IPS-15b (cell line): ENCODE results near the gene CDK5R2.

Source experiments
- H3K27me3 ChIP-seq: one replicate; pipeline ENCODE4 v1.6.1; 2013; ENCODE audit warnings: low read length; ENCODE audit not compliant: control insufficient read depth, insufficient read depth
- H3K36me3 ChIP-seq: one replicate; pipeline ENCODE4 v1.6.1; 2013; ENCODE audit warnings: low read length; ENCODE audit not compliant: control insufficient read depth, insufficient read depth
- H3K4me1 ChIP-seq: one replicate; pipeline ENCODE4 v1.6.1; 2013; ENCODE audit warnings: mild to moderate bottlenecking, low read length; ENCODE audit not compliant: control insufficient read depth, insufficient read depth
- H3K4me3 ChIP-seq: one replicate; pipeline ENCODE4 v1.5.1; 2013; ENCODE audit warnings: low read depth, low read length
- H3K9ac ChIP-seq: one replicate; pipeline ENCODE4 v1.6.1; 2013; ENCODE audit warnings: low read depth, mild to moderate bottlenecking, low read length
- H3K9me3 ChIP-seq: one replicate; pipeline ENCODE4 v1.6.1; 2013; ENCODE audit warnings: mild to moderate bottlenecking, low read length; ENCODE audit not compliant: control insufficient read depth, insufficient read depth

The CDK5R2 gene

DNA sequence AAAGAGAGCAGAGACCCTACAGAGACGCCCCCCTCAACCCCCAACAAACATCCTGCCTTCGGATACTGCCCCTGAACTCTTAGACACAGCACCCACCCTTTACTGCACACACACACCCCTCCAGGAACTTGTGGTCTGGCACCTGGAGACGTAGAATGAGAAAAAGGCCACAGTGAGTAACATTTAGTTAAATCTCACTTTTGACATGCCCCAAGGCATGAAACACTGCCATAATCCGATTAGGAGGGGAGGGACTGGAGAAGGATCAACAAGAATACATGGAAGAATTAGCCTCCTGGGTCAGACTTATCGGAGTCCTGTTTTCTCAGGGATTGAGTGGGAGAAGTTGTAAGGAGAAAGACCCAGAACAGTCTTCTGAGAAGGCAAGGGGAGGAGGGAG, 4.1 kb downstream of the CDK5R2 start:
- Histone ChIP-seq H3K4me3 (peak overlapping the region; percentile 40), H3K4me1 (peaks cover 14% of the 10 kb centered on the region), H3K9me3 (no peaks in the 10 kb centered on the region), H3K9ac (no peak overlapping the region), H3K27me3 (peaks cover 55% of the 10 kb centered on the region), H3K36me3 (no peaks in the 10 kb centered on the region)

DNA sequence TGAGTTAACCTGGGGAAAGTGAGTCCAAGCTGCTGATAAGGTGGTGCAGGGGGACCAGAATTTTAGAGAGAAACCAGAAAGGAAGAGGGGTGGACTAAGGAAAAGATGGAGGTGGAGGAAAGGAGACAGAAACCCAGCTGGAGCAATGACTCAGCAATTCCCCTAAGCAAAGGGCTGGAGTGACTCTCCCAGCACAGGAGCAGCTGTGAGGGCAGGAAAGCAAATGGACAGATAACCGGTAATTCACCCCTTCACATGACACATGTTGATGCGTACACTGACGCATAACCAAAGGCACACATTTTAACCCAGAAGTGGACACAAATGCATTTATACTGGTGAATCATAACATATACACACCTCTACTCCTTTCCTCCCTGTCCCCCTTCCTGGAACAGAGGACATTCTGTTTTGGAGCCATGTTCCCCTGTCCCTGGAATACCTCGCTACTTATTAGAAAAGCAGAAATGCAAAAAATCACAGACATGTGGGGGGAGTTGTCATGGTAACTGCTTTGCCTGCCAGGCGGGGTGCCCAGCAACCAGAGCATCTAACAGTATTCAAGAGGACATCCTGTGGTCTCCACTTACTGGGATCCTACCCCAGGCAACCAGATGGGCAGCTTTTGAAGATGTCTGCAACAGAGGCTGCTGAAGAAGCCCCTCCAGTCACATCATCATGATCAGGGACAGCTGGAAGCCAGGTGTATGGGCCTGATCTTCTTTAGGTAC, 4.7 kb downstream of the CDK5R2 start:
- peaks cover 49% of the 10 kb centered on the region for H3K27me3 ChIP-seq
- H3K36me3 ChIP-seq, result no peaks in the 10 kb centered on the region
- peaks cover 14% of the 10 kb centered on the region for H3K4me1 ChIP-seq
- H3K4me3 ChIP-seq, result no peak overlapping the region
- no peaks in the 10 kb centered on the region for H3K9me3 ChIP-seq
- H3K9ac ChIP-seq, result no peak overlapping the region

DNA sequence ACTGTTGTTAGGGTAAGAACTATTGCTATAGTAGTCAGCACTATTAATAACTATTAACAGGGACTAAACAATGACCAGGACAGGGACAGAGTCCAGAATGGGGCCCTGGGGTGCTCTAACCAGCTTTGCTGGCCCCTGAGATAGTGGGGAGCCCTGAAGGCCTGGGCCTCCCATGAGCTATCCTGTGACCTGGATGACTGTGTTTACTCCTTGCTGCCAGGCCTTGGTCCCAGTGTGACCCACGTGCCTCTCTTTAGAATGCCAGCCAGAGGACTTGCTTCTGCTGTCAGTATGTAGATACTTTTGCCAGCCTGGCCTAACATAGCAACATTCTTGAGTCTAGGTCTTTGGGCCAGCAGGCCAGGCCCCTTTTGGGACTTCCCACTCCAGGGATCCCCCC, 11.4 kb downstream of the CDK5R2 start:
- Histone ChIP-seq H3K27me3 (peaks cover 47% of the 10 kb centered on the region), H3K9me3 (no peaks in the 10 kb centered on the region), H3K4me3 (no peak overlapping the region), H3K4me1 (no peaks in the 10 kb centered on the region), H3K36me3 (no peaks in the 10 kb centered on the region), H3K9ac (no peak overlapping the region)

DNA sequence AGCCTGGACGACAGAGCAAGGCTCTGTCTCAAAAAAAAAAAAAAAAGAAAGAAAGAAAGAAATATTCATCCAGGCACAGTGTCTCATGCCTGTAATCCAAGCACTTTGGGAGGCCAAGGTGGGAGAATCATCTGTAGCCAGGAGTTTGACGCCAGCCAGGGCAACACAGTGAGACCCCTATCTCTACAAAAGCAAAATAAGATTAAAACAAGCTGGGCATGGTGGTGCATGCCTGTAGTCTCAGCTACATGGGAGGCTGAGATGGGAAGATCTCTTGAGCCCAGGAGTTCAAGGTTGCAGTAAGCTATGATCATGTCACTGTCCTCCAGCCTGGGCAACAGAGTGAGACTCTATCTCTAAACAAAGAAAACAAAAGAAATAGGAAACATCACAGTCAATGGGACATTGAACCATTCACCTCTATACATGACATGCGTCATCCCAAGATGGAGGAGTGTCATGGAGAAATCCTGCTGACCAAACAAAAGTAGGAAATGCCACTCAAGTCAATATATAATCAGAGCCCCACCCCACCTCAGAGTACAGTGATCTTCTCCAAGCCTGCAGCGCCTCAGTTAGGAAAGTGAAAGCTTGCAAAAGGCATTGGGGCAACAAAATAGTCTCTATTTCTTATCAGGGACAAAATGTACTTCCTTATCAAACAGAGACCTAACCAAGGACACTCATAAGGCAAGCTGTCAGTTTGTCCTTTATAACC, 15.8 kb downstream of the CDK5R2 start:
- no peaks in the 10 kb centered on the region for H3K36me3 ChIP-seq

DNA sequence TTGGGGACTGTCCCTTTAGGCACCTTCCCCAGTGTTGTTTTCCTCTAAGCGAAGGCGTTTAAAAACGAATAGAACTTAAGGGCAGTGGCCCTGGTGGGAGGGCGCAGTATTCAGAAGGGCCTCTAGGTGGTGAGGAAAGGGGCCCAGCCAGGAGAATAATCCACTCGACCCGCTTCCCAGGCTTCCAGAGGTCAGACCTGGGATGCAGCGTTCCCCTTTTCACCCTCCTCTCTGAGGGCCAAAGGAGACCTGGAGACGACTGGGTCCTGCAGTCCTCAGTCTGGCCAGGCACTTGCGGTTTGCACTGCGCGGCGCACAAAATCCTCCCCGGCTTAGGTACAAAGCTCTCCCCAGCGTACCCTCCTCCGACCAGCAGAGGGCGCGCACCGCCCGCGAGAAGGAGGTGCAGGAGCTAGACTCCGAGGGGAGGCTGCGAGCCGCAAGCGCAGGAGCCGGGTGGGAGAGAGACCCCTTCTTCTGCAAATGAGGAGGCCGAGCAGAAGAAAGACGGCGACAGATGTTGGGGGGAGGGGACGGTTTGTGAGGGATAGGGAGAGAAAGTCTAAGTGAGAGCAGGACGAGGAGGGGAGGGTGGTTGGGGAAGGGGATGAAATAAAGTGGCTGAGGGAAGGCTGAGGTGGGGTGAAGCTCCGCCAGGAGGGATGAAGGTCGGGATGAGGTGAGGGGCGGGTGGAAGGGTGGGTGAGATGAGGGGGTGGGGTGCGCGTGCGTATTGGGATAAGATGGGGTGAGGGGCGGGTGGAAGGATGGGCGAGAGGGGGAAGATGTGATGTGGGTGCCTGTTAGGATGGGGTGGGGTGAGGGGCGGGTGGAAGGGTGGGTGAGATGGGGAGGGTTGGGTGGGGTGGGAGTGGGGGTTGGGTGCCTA, 20.6 kb downstream of the CDK5R2 start:
- Histone ChIP-seq H3K9ac (no peak overlapping the region), H3K4me3 (peak overlapping the region; percentile 42), H3K36me3 (no peaks in the 10 kb centered on the region), H3K27me3 (peaks cover 91% of the 10 kb centered on the region), H3K9me3 (no peaks in the 10 kb centered on the region), H3K4me1 (peaks cover 3% of the 10 kb centered on the region)

More for the DNA sequence above, 15.8 kb downstream of the CDK5R2 start:
- H3K4me1 ChIP-seq, result no peaks in the 10 kb centered on the region
- H3K9ac ChIP-seq, result no peak overlapping the region
- H3K4me3 ChIP-seq, result no peak overlapping the region
- no peaks in the 10 kb centered on the region for H3K9me3 ChIP-seq
- peaks cover 78% of the 10 kb centered on the region for H3K27me3 ChIP-seq

DNA sequence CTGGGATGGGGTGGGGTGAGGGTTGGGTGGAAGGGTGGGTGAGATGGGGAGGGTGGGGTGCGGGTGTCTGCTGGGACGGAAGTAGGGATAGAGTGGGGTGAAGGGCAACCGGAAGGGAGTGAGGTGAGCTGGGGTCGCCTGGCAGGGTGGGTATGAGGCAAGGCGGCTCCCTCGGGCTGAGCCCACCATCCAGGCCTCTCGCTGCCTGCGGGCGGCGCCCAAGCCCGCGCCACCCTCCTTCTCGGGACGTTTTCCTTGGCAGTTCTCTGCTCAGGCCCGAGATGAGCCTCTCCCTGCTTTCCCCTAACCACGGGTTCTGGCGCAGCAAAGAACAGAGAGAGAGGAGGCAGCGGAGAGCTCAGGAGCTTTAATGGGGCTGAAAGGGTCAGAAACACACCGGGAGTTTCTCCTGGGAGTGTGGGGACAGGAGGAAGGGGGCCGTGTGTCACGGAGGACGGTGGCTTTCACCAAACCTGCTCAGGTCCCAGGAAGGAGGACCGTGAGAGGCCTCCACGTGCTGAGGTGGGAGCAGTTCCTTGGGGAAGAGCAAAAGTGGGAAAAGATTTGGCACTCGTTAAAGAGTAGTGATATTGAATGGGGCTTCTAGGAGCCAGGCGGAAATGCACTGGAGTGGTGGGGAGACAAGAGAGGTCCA, 21.4 kb downstream of the CDK5R2 start:
- Histone ChIP-seq H3K4me3 (peak overlapping the region; percentile 48), H3K27me3 (peaks cover 89% of the 10 kb centered on the region), H3K9ac (no peak overlapping the region), H3K9me3 (no peaks in the 10 kb centered on the region), H3K36me3 (no peaks in the 10 kb centered on the region), H3K4me1 (peaks cover 3% of the 10 kb centered on the region)

DNA sequence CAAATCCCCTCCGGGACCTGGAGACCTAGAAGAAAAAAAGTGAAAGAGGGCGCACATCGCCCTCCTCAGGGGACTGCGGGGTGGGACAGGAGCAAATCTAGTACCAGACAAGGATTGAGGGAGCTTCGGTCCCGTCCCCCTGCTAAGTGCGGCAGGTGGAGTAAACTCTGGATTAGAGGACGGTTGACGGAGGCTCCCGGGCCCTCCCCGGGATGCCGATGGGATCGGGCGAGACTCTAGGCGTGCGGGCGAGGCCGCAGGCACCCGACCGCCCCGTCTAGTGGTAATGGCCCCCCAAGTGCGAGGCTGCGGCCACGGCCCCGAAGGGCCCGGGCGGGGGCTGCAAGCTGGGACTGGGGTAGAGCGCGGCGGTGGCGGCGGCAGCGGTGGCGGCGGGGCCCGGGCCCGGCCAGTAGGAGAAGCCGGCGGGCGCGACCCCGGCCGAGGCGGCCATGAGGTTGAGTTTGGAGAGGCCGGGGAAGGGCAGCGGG, 22.0 kb downstream of the CDK5R2 start:
- Histone ChIP-seq H3K9ac (no peak overlapping the region), H3K27me3 (peaks cover 89% of the 10 kb centered on the region), H3K9me3 (no peaks in the 10 kb centered on the region)

DNA sequence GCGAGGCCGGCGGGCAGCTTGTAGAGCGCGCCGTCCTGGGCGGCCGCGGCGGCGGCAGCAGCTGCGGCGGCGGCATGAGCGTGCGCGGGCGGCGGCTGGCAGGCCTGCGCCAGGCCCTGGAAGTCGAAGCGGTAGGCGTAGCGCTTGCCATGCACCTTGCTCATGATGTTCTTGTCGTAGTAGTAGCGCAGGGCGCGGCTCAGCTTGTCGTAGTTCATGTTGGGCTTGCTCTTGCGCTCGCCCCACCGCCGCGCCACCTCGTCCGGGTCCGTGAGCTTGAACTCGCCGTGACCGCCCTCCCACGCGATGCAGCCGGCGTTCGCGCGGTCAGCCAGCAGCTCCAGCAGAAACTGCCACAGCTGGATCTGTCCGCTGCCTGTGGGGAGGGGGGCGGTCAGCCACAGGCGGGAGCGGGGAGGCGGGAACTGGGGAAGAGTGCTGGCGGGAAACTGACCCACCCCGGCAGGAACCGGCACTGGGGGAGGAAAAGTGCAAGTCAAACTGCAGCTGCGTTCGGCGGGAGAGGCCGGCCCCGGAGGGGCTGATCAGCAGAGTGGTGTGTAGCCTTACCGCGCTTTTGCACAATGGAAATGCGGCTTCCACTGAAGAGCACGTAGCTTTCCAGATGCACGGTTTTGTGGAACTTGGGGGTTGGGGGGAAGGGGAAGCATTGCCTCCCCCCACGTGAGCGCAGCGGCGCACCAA, 22.6 kb downstream of the CDK5R2 start:
- Histone ChIP-seq H3K4me3 (peak overlapping the region; percentile 41), H3K36me3 (no peaks in the 10 kb centered on the region), H3K9me3 (no peaks in the 10 kb centered on the region), H3K9ac (no peak overlapping the region), H3K4me1 (peaks cover 3% of the 10 kb centered on the region), H3K27me3 (peaks cover 89% of the 10 kb centered on the region)

More for the DNA sequence above, 22.0 kb downstream of the CDK5R2 start:
- Histone ChIP-seq H3K4me1 (peaks cover 3% of the 10 kb centered on the region), H3K36me3 (no peaks in the 10 kb centered on the region), H3K4me3 (peak overlapping the region; percentile 48)

DNA sequence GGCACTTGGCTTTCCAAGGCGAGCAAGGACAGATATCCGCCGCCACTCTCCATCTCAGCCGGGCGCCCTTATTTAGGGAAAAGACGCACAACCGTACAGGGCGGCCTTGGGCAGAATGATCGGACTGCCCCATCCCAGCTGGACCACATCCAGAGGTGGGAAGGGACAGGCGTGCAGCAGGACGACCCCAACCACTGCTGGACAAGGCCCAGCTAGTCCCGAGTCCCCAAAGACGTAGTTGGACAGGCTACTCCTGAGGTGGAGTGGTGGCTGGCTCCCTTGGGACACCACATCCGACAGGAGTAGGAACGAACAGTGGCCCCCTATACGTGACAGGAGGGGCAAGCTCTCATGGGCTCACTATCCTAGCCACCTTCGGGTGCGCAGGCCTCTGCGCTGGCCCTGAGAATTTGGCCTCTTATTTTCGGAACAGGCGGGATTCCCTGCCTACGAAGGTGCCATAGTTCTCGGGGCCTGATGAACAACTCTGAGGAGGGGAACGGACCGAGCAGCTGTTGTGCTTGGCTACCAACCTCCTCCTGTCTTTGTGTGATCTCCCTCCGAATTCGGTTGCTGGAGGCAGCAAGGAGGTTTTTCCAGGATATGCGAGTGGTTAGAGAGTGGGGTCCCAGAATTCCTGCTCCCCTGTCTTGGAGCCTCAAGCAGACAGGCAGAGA, 23.3 kb downstream of the CDK5R2 start:
- no peaks in the 10 kb centered on the region for H3K9me3 ChIP-seq
- no peak overlapping the region for H3K9ac ChIP-seq
- H3K4me3 ChIP-seq, result peak overlapping the region; percentile 41
- peaks cover 89% of the 10 kb centered on the region for H3K27me3 ChIP-seq
- H3K4me1 ChIP-seq, result peaks cover 3% of the 10 kb centered on the region
- H3K36me3 ChIP-seq, result no peaks in the 10 kb centered on the region

DNA sequence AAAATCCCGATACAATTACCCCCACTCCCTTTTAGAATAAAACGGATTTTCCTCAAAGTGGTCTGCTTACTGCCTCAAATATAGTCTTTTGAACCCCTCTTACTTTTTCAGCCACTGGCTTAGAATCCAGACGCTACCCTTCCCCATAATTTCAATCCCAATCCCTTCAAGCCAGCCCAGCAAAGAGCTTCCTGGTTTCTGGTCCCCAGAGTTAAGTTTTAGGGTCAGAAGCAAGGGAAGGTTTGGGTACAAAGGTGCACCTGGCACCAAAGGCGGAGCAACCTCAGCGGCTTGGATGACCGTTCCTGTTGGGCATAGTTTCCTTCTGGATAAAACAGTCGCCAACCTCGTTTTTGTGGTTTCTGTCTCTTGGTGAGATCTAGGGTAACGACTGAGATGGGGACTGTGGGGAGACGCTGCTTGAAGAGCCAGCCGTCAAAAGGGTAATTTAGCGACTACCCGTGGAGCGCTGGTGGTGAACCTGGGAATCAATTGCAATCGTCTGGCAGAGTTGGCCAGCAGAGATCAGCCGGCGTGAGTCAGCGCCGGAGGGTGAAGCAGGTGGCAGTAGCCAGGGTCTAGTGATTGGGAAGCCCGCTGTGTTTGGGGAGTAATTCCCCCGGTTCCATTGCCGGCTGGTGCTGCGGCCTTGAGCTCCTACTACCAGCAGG, 23.9 kb downstream of the CDK5R2 start:
- H3K27me3 ChIP-seq, result peaks cover 89% of the 10 kb centered on the region
- H3K9ac ChIP-seq, result no peak overlapping the region
- peak overlapping the region; percentile 12 for H3K4me3 ChIP-seq

More for the DNA sequence above, 23.9 kb downstream of the CDK5R2 start:
- Histone ChIP-seq H3K4me1 (peaks cover 3% of the 10 kb centered on the region), H3K36me3 (no peaks in the 10 kb centered on the region), H3K9me3 (no peaks in the 10 kb centered on the region)
